Measurements from ENCODE around the gene LRR1.

DNA sequence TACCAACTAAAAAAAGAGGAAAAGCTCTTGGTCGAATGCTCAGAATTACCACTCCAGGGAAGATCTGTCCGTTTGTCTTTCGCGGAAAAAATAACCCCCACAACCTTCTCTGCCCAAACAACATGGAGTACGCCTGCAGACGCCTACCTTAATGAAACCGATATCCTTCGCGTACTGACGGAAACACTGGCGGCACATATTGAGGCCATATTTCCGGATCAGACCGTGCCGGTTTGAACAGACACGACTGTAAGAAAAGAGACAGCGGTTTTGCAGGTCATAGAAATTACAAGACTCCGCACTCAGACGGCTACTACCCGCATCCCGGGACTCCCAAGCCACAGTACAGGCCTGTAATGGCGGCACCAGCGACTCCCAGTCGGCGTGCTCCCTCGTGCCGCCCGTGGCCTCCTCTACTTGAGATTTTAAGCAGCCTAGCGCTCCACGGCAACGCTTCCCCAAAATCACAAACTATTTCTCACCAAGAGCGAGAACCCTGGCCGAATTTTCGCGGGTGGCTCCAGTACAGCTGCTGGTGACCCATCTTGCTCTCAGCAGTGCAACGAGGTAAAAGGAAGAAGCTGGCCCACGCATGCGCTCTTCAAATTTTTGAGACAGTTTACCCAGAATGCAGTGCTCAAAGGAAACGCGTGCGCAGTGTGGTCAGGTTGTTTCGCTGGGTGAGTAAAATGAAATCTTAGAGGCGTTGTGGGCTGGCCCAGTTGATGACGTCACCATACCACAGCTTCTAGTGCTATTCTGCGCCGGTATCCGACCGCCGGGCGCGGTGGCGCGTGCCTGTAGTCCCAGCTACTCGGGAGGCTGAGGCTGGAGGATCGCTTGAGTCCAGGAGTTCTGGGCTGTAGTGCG, 12.7 kb upstream of the LRR1 start, which contains the start of gene RPS29:
- peak; percentile 98 for TF ChIP-seq POLR2AphosphoS5 (IDR thresholded peaks at IDR 0.05; ENCODE audit: borderline replicate concordance, low read depth, low read length)
- no peak for TF ChIP-seq EZH2 (IDR thresholded peaks at IDR 0.05)

Data from SK-N-MC (cell line).